GM18519 (cell line): ENCODE measurements around the gene CSHL1.
A peak's percentile ranks its signal among the peaks of the same experiment; 100 is the strongest.
"Not testable (repeated sequence)": the region's sequence is repeated elsewhere in the genome, so short reads cannot be mapped to it uniquely, and the experiment has no call there.

Experiments used
- ATAC-seq: cut with Tn5 transposase; IDR thresholded peaks from one replicate; pipeline ENCODE4 v1.9.1; 2021; ENCODE audit warnings: mild to moderate bottlenecking, moderate library complexity; ENCODE audit not compliant: unreplicated experiment, low FRiP score

Gene CSHL1

DNA sequence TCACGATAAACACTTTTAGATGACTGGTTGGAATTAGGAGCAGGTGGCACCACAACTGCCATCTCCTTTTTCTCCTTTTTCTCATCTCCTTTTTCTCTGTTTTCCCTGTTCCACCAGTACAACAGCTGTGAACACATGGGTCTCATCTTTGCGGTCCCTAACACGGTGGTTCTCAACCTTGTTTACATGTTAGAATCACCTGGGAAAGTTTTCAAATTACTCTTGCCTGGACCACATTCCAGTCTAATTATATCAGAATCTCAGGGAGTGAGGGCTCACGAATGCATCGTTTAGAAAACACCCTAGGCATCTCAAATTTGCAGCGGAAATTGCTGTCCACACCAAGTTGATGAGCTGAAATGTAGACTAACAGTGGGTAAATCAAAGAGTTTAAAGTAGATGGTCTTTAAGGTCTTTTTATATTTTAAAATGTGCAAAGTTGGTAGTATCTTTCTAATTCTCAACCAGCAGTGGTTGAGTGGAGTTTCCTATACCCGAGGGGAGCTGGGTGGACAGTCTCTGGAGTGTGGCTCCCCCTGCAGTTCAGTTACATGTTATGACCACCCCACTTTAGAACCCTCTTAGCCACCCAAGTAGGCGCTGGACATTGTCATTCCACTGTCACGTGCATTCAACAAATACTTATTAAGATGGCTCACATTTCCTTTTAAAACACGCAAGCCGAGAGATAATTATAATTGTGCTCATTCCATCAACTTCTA lies 18.6 kb downstream of the CSHL1 start:
- not testable (repeated sequence) for ATAC-seq

DNA sequence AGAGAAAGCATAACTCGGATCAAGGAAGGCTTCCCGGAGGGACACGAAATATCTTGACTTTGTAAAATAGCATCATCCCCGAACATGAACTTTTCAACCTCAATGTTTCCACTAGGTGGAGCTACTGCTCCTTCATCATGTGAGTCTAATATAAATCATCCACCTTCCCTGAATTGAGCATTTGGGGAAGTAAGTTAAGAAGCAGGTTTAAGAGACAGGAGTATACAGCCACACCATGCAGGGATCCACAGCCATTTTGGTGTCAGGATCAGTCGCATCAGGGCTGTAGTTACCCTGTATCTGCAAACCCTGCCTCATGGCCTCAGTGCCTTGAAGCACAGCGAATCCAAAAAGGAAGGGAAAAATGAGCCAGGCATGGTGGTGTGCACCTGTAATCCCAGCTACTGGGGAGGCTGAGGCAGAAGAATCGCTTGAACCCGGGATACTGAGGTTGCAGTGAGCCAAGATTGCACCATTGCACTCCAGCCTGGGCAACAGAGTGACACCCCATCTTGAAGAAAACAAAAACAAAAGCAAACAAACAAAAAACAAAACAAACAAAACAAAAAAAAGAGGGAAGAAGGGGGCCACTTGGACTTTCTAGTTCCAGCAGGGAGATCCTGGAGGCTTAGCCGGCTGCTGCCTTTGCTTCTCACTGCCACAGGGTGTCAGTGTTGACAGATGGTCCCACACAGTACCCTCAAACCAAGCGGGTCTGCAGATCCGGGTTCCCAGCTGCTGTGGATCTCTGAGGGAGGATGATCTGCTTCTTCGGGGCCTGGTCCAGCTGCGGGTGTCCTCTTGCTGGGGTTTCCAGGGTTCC lies 21.8 kb downstream of the CSHL1 start:
- ATAC-seq = not testable (repeated sequence)

GRCh38 chr17:63885119-63885518 lies 25.9 kb downstream of the CSHL1 start:
- ATAC-seq = not testable (repeated sequence)

DNA sequence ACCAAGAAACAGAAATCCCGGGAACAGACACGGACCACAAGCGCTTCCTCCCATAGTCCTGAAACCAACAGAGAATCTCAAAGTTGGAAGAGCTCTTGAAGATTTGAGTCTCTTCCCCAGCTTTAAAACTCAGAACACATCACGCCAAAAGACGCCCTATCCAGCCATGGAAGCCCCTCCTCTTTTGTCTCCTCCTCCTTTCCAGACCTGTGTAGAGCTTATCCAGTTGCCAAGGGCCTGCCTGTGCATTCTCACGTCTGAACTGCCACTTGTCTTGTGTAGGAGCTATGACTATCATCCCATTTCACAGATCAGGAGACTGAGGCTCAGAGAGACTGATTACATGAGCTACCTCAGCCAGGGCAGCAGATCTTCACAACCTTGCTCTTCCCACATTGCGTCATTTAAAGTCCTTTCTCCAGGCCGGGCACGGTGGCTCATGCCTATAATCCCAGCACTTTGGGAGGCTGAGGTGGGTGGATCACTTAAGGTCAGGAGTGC lies 28.4 kb downstream of the CSHL1 start:
- ATAC-seq = not testable (repeated sequence)

- ATAC-seq = peak; percentile 63
Observed at GRCh38 chr17:63881935-63882601, 29.0 kb downstream of the CSHL1 start, which contains the start of gene GH2. GH2 (minus strand) TSS chr17:63881944; CDS start chr17:63881801, 143 bp downstream.

GRCh38 chr17:63881337-63881736 lies 29.7 kb downstream of the CSHL1 start:
- ATAC-seq = not testable (repeated sequence)

GRCh38 chr17:63880706-63881105 lies 30.4 kb downstream of the CSHL1 start:
- ATAC-seq = no peak

GRCh38 chr17:63878413-63878812 lies 32.6 kb downstream of the CSHL1 start:
- not testable (repeated sequence) for ATAC-seq

DNA sequence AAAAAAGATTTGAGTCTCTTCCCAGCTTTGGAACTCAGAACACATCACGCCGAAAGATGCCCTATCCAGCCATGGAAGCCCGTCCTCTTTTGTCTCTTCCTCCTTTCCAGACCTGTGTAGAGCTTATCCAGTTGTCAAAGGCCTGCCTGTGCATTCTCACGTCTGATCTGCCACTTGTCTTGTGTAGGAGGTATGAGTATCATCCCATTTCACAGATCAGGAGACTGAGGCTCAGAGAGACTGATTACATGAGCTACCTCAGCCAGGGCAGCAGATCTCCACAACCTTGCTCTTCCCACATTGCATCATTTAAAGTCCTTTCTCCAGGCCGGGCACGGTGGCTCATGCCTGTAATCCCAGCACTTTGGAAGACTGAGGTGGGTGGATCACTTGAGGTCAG lies 36.4 kb downstream of the CSHL1 start:
- ATAC-seq = not testable (repeated sequence)

DNA sequence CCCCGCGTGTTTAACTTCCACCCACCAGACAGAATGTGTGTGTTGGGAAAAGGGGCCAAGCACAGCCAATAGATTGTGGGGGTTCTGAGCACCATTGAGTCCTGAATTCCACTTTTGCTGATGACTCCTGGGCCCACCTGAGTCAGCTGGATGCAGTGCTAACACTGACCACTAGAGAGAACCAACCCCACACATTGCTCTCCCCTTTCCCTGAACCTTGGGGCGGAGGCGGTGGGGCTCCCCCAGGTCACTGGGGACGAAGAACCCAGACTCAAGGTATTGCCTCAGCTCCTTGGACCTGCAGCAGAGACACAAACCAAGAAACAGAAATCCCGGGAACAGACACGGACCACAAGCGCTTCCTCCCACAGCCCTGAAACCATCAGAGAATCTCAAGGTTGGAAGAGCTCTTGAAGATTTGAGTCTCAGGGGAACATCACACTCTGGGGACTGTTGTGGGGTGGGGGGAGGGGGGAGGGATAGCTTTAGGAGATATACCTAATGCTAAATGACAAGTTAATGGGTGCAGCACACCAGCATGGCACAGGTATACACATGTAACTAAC lies 36.9 kb downstream of the CSHL1 start:
- not testable (repeated sequence) for ATAC-seq

DNA sequence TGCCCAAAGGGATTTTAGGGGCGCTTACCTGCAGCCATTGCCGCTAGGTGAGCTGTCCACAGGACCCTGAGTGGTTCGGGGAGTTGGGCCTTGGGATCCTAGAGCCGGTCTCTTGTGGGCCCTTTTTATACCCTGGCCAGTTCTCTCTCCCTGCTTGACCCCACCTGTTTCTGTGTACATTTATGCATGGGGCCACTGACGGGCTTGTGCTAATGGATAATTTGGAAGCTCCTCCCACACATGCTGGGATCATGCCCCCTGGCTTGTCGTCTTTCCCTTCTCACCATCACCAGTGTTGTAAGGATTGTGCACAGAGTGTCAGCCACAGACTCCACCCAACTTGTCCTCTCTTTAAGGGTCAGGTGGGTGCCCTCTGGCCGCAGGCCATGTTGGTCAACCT lies 37.5 kb downstream of the CSHL1 start, which contains the start of gene CSH2:
Gene CSH2, minus strand, starts transcription at position 101 of the 400 bp plus-strand sequence. Its CDS starts 63 bp downstream, at position 38.
- not testable (repeated sequence) for ATAC-seq

GRCh38 chr17:63871646-63872365 lies 39.3 kb downstream of the CSHL1 start:
- not testable (repeated sequence) for ATAC-seq

- ATAC-seq = not testable (repeated sequence)
Observed at GRCh38 chr17:63870292-63870665, 40.8 kb downstream of the CSHL1 start.

- not testable (repeated sequence) for ATAC-seq
Observed at GRCh38 chr17:63869491-63870291, 41.4 kb downstream of the CSHL1 start.

- ATAC-seq = not testable (repeated sequence)
Observed at GRCh38 chr17:63866625-63867024, 44.4 kb downstream of the CSHL1 start.
